Chondrocyte (in vitro differentiated cells): ENCODE results near the gene SUPT4H1. TPM values are rescaled to one million over a fixed set of nuclear protein-coding genes. Genes with fewer than 3 reads are reported as not detected.
A peak's percentile ranks its signal among the peaks of the same experiment; 100 is the strongest.

Experiments
- DNase-seq: peaks from one replicate; pipeline ENCODE4 v3.0.0; 2021; ENCODE audit warnings: mixed read lengths, low spot score
- H3K27ac Mint-ChIP-seq: one replicate; pipeline ENCODE4 v1.8.0; 2021; ENCODE audit warnings: mild to moderate bottlenecking, moderate library complexity, mixed read lengths; ENCODE audit not compliant: unreplicated experiment
- H3K27me3 Mint-ChIP-seq: 2 replicates; pipeline ENCODE4 v1.8.0; 2021; ENCODE audit warnings: low read depth, mixed read lengths
- H3K36me3 Mint-ChIP-seq: 2 replicates; pipeline ENCODE4 v1.8.0; 2021; ENCODE audit warnings: low read depth, mixed read lengths
- H3K4me1 Mint-ChIP-seq: 2 replicates; pipeline ENCODE4 v1.8.0; 2021; ENCODE audit warnings: low read depth, mild to moderate bottlenecking, mixed read lengths
- H3K4me3 Mint-ChIP-seq: one replicate; pipeline ENCODE4 v1.8.0; 2021; ENCODE audit warnings: mild to moderate bottlenecking, moderate library complexity, mixed read lengths; ENCODE audit not compliant: unreplicated experiment
- H3K9me3 Mint-ChIP-seq: 2 replicates; pipeline ENCODE4 v1.8.0; 2021; ENCODE audit warnings: low read depth, mixed read lengths
- CTCF ChIP-seq: fragments of 200-600 bp; sonication (generic); IDR thresholded peaks from 2 replicates; pipeline ENCODE4 v1.5.0; 2021; ENCODE audit warnings: antibody characterized with exemption, mild to moderate bottlenecking, moderate library complexity
- total RNA-seq: library from RNA; stranded (reverse); gene quantifications from 3 replicates; pipeline ENCODE4 v1.2.1, GENCODE V29; 2021

The SUPT4H1 gene
- total RNA-seq, 1 donor from 2014 or later: 57.4 TPM

- Mint-ChIP-seq H3K4me3 (no peak overlapping the region), H3K4me1 (no peaks in the 10 kb centered on the region)
- no peak for TF ChIP-seq CTCF
Observed at GRCh38 chr17:58331815-58332777, 19.9 kb downstream of the SUPT4H1 start.

GRCh38 chr17:58330997-58331814 lies 20.8 kb downstream of the SUPT4H1 start:
- H3K4me1 Mint-ChIP-seq: no peaks in the 10 kb centered on the region
- H3K36me3 Mint-ChIP-seq: no peaks in the 10 kb centered on the region
- no peak for TF ChIP-seq CTCF
- no peaks in the 10 kb centered on the region for H3K9me3 Mint-ChIP-seq
- no peak overlapping the region for H3K4me3 Mint-ChIP-seq
- H3K27me3 Mint-ChIP-seq: peaks cover 5% of the 10 kb centered on the region
- DNase-seq: peak; percentile 75
- no peak overlapping the region for H3K27ac Mint-ChIP-seq

More at GRCh38 chr17:58331815-58332777, 19.9 kb downstream of the SUPT4H1 start:
- Mint-ChIP-seq H3K27ac (no peak overlapping the region), H3K27me3 (peaks cover 5% of the 10 kb centered on the region), H3K9me3 (no peaks in the 10 kb centered on the region), H3K36me3 (no peaks in the 10 kb centered on the region)
- peak; percentile 88 for DNase-seq

GRCh38 chr17:58330538-58330996 lies 21.4 kb downstream of the SUPT4H1 start:
- Mint-ChIP-seq H3K27me3 (peaks cover 7% of the 10 kb centered on the region), H3K4me3 (no peak overlapping the region), H3K9me3 (no peaks in the 10 kb centered on the region), H3K27ac (no peak overlapping the region), H3K36me3 (no peaks in the 10 kb centered on the region), H3K4me1 (no peaks in the 10 kb centered on the region)
- TF ChIP-seq CTCF: no peak
- peak; percentile 57 for DNase-seq

- no peak for TF ChIP-seq CTCF
- Mint-ChIP-seq H3K9me3 (no peaks in the 10 kb centered on the region), H3K4me3 (no peak overlapping the region), H3K36me3 (no peaks in the 10 kb centered on the region), H3K4me1 (no peaks in the 10 kb centered on the region), H3K27me3 (peaks cover 7% of the 10 kb centered on the region), H3K27ac (no peak overlapping the region)
- DNase-seq: no peak
Observed at GRCh38 chr17:58329810-58330537, 22.0 kb downstream of the SUPT4H1 start.
